ENCODE results near the gene NEDD8. TPM values are rescaled to one million over a fixed set of nuclear protein-coding genes. Genes with fewer than 3 reads are reported as not detected.

NEDD8 gene
- total RNA-seq, 1 donor = 136 TPM

- DNase-seq (ENCODE audit: low read depth) = no peak
- H3K4me3 ChIP-seq (ENCODE audit: low read depth, low read length) = no peak overlapping the region
- TF ChIP-seq, protein P1, sequence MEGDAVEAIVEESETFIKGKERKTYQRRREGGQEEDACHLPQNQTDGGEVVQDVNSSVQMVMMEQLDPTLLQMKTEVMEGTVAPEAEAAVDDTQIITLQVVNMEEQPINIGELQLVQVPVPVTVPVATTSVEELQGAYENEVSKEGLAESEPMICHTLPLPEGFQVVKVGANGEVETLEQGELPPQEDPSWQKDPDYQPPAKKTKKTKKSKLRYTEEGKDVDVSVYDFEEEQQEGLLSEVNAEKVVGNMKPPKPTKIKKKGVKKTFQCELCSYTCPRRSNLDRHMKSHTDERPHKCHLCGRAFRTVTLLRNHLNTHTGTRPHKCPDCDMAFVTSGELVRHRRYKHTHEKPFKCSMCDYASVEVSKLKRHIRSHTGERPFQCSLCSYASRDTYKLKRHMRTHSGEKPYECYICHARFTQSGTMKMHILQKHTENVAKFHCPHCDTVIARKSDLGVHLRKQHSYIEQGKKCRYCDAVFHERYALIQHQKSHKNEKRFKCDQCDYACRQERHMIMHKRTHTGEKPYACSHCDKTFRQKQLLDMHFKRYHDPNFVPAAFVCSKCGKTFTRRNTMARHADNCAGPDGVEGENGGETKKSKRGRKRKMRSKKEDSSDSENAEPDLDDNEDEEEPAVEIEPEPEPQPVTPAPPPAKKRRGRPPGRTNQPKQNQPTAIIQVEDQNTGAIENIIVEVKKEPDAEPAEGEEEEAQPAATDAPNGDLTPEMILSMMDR (IDR thresholded peaks at IDR 0.05; ENCODE audit: insufficient read depth, low read length) = no peak
Observed at GRCh38 chr14:24179294-24179960, 52.7 kb downstream of the NEDD8 start.

DNA sequence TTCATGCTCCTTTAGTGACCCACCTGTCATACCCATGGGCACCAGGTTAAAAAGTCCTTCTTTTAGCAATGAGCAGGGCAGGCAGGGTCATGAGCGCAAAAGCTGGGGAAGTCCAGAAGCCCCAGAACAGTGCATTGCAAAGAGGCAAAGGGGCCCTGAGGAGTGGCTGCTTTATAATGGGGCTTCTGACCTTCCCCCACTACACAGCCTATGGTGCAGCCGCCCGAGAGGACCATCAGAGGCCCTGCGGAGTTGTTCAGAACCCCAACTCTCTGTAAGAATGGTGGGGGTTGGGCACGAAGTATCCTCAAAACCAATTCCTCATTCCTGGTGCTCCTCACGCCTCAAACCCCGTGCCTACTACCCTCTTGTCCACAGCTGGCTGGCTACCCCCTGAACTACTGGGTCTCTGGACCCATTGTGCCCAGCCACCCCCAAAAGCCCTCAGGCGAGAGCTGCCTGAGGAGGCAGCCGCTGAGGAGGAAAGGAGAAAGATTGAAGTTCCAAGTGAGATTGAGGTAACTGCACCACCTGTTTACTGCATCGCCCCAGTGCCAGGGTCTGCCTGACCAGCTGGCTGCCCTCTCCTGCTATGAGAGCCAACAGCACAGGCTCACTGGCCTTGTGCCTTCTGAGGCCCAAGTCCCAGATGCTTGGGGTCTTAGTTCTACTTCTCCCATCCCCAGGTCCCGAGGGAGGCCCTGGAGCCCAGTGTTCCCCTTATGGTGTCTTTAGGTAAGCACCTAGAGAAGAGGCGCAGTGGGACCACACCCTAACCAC, 53.6 kb downstream of the NEDD8 start:
- DNase-seq (ENCODE audit: low read depth) = no peak
- TF ChIP-seq, protein P1 (IDR thresholded peaks at IDR 0.05; ENCODE audit: insufficient read depth, low read length) = no peak
- H3K4me3 ChIP-seq (ENCODE audit: low read depth, low read length) = no peak overlapping the region

DNA sequence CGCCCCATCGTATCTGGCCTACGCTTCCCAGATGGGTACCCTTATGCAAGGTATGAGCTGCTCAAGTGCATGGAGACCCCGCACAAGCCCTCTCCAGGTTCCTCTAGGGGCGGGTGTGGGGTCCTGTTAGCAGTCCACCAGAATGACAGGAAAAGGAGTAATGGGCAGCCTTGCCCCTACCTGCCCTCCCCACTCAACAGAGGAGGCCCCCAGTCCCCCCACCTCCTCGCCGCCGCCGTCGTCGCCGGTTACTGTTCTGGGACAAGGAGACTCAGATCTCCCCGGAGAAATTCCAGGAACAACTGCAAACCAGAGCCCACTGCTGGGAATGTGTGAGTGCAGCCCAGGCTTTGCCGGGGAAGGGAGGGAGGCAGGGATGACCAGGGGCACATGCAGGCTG, 54.3 kb downstream of the NEDD8 start:
- TF ChIP-seq, protein P1 (IDR thresholded peaks at IDR 0.05; ENCODE audit: insufficient read depth, low read length) = no peak
- no peak overlapping the region for H3K4me3 ChIP-seq (ENCODE audit: low read depth, low read length)
- DNase-seq (ENCODE audit: low read depth) = no peak

GRCh38 chr14:24177041-24177825, 54.9 kb downstream of the NEDD8 start:
- no peak overlapping the region for H3K4me3 ChIP-seq (ENCODE audit: low read depth, low read length)
- no peak for DNase-seq (ENCODE audit: low read depth)
- TF ChIP-seq, protein P1 (IDR thresholded peaks at IDR 0.05; ENCODE audit: insufficient read depth, low read length) = no peak

GRCh38 chr14:24176599-24176998, 55.6 kb downstream of the NEDD8 start:
- no peak for DNase-seq (ENCODE audit: low read depth)
- TF ChIP-seq, protein P1 (IDR thresholded peaks at IDR 0.05; ENCODE audit: insufficient read depth, low read length) = no peak
- no peak overlapping the region for H3K4me3 ChIP-seq (ENCODE audit: low read depth, low read length)

- H3K4me3 ChIP-seq (ENCODE audit: low read depth, low read length) = no peak overlapping the region
- no peak for DNase-seq (ENCODE audit: low read depth)
- TF ChIP-seq, protein P1 (IDR thresholded peaks at IDR 0.05; ENCODE audit: insufficient read depth, low read length) = no peak
Observed at GRCh38 chr14:24172871-24173281, 59.3 kb downstream of the NEDD8 start.
